WTC11 (cell line): Measurements from ENCODE around the gene MYL7. TPM values are rescaled to one million over a fixed set of nuclear protein-coding genes. Genes with fewer than 3 reads are reported as not detected.

Source experiments
- ATAC-seq: fragments of 200-7000 bp; cut with Tn5 transposase; 2 replicates; pipeline ENCODE4 v1.10.0; 2021; ENCODE audit warnings: mild to moderate bottlenecking, moderate library complexity
- CTCF ChIA-PET: fragments of 300-600 bp; sonication (Branson Sonifier 250); formaldehyde crosslinking; loops from one replicate; lab custom pipeline; 2021; ENCODE audit warnings: antibody characterized with exemption; lab: Charles Lee
- POLR2A ChIA-PET: fragments of 350-600 bp; sonication (Branson Sonifier 250); formaldehyde crosslinking; loops from one replicate; lab custom pipeline; 2021; ENCODE audit warnings: antibody characterized with exemption; lab: Charles Lee
- DNase-seq: peaks from one replicate; pipeline ENCODE4 v3.0.0; 2021; ENCODE audit warnings: low spot score
- H3K27ac Mint-ChIP-seq: 2 replicates; pipeline ENCODE4 v1.8.0; 2021; ENCODE audit warnings: mixed read lengths
- H3K27me3 Mint-ChIP-seq: 2 replicates; pipeline ENCODE4 v1.8.0; 2021; ENCODE audit warnings: low read depth, mild to moderate bottlenecking, moderate library complexity, mixed read lengths
- H3K36me3 Mint-ChIP-seq: 2 replicates; pipeline ENCODE4 v1.8.0; 2021; ENCODE audit warnings: mixed read lengths
- H3K4me1 Mint-ChIP-seq: 2 replicates; pipeline ENCODE4 v1.8.0; 2022; ENCODE audit warnings: mixed read lengths
- H3K4me3 Mint-ChIP-seq: 2 replicates; pipeline ENCODE4 v1.8.0; 2021; ENCODE audit warnings: mild to moderate bottlenecking, moderate library complexity, mixed read lengths
- H3K9me3 Mint-ChIP-seq: 2 replicates; pipeline ENCODE4 v1.8.0; 2021; ENCODE audit warnings: mixed read lengths
- ATF1 ChIP-seq: sonication (generic); formaldehyde crosslinking; IDR thresholded peaks from 2 replicates; pipeline ENCODE4 v1.8.1; 2023; ENCODE audit warnings: mild to moderate bottlenecking, moderate library complexity, missing genetic modification reagents
- ATF6 ChIP-seq: sonication (generic); formaldehyde crosslinking; IDR thresholded peaks from 2 replicates; pipeline ENCODE4 v1.8.1; 2023; ENCODE audit warnings: mild to moderate bottlenecking, missing genetic modification reagents
- E2F4 ChIP-seq: sonication (generic); formaldehyde crosslinking; IDR thresholded peaks from 2 replicates; pipeline ENCODE4 v1.8.1; 2022; ENCODE audit warnings: low read depth, mild to moderate bottlenecking, moderate library complexity, missing genetic modification reagents, borderline replicate concordance
- ELF4 ChIP-seq: sonication (generic); formaldehyde crosslinking; IDR thresholded peaks from 2 replicates; pipeline ENCODE4 v1.8.1; 2022; ENCODE audit warnings: low read depth, mild to moderate bottlenecking, moderate library complexity, missing genetic modification reagents
- FOXK1 ChIP-seq: sonication (generic); formaldehyde crosslinking; IDR thresholded peaks from 2 replicates; pipeline ENCODE4 v1.8.0; 2022; ENCODE audit warnings: mild to moderate bottlenecking, moderate library complexity, missing genetic modification reagents
- GABPB1 ChIP-seq: sonication (generic); formaldehyde crosslinking; IDR thresholded peaks from 2 replicates; pipeline ENCODE4 v1.8.1; 2023; ENCODE audit warnings: mild to moderate bottlenecking, missing genetic modification reagents
- MAX ChIP-seq: sonication (generic); formaldehyde crosslinking; IDR thresholded peaks from 2 replicates; pipeline ENCODE4 v1.8.0; 2022; ENCODE audit warnings: mild to moderate bottlenecking, missing genetic modification reagents
- MLX ChIP-seq: sonication (generic); formaldehyde crosslinking; IDR thresholded peaks from 2 replicates; pipeline ENCODE4 v1.8.1; 2023; ENCODE audit warnings: mild to moderate bottlenecking, missing genetic modification reagents, moderate library complexity
- MXD4 ChIP-seq: fragments of 250-450 bp; sonication (Bioruptor Pico); IDR thresholded peaks from 2 replicates; pipeline ENCODE4 v1.8.0; 2021; ENCODE audit warnings: mild to moderate bottlenecking, moderate library complexity, borderline replicate concordance
- PRRX2 ChIP-seq: fragments of 250-450 bp; sonication (Bioruptor Pico); IDR thresholded peaks from 2 replicates; pipeline ENCODE4 v1.8.0; 2021; ENCODE audit warnings: mild to moderate bottlenecking
- RELA ChIP-seq: sonication (generic); formaldehyde crosslinking; IDR thresholded peaks from 2 replicates; pipeline ENCODE4 v1.8.1; 2022; ENCODE audit warnings: missing genetic modification reagents, mild to moderate bottlenecking, borderline replicate concordance
- SMAD3 ChIP-seq: sonication (generic); formaldehyde crosslinking; IDR thresholded peaks from 2 replicates; pipeline ENCODE4 v1.8.0; 2022; ENCODE audit warnings: missing genetic modification reagents, mild to moderate bottlenecking, borderline replicate concordance
- SOX15 ChIP-seq: fragments of 250-450 bp; sonication (Bioruptor Pico); IDR thresholded peaks from 2 replicates; pipeline ENCODE4 v1.9.0; 2021; ENCODE audit warnings: mild to moderate bottlenecking
- ZMAT4 ChIP-seq: fragments of 250-450 bp; sonication (Bioruptor Pico); IDR thresholded peaks from 2 replicates; pipeline ENCODE4 v1.9.0; 2021; ENCODE audit warnings: mild to moderate bottlenecking
- ZNF138 ChIP-seq: sonication (generic); formaldehyde crosslinking; conservative IDR thresholded peaks from 2 replicates; pipeline ENCODE4 v1.8.1; 2022; ENCODE audit warnings: mild to moderate bottlenecking, moderate library complexity, missing genetic modification reagents
- ZNF423 ChIP-seq: fragments of 250-450 bp; sonication (Bioruptor Pico); IDR thresholded peaks from 2 replicates; pipeline ENCODE4 v2.1.2; 2022; ENCODE audit warnings: mild to moderate bottlenecking, moderate library complexity
- ZNF512 ChIP-seq: sonication (generic); formaldehyde crosslinking; IDR thresholded peaks from 2 replicates; pipeline ENCODE4 v1.8.1; 2022; ENCODE audit warnings: missing genetic modification reagents, borderline replicate concordance
- total RNA-seq: library from RNA; stranded (reverse); gene quantifications from 3 replicates; pipeline ENCODE4 v1.2.3, GENCODE V29; 2021

Gene MYL7
- total RNA-seq, 1 experiment from 2014 or later: 0.90 TPM

GRCh38 chr7:44114586-44115310 lies 26.4 kb downstream of the MYL7 start:
- no peak for DNase-seq
- no peak for ATAC-seq
- ChIA-PET POLR2A (interaction anchor here (1.0 kb wide), 1 partner anchor 9 kb away, joined by 3 read pairs; the partner anchor contains the start of gene POLD2), CTCF (interaction anchor here (1.7 kb wide), 1 partner anchor 9 kb away, joined by 4 read pairs; no protein-coding TSS in a partner anchor)
- Mint-ChIP-seq H3K36me3 (peaks cover 34% of the 10 kb centered on the region), H3K4me3 (no peak overlapping the region), H3K4me1 (0 out of 2 replicates have a peak, but pooled peaks cover 2% of the 10 kb centered on the region), H3K27ac (no peak overlapping the region), H3K27me3 (no peaks in the 10 kb centered on the region), H3K9me3 (no peaks in the 10 kb centered on the region)
- TF ChIP-seq ELF4 (CRISPR knock-in tag) (no peak), RELA (CRISPR knock-in tag) (no peak), MLX (CRISPR knock-in tag) (no peak), ZNF423 (no peak), ZMAT4 (CRISPR knock-in tag) (no peak), ATF6 (CRISPR knock-in tag) (no peak), ZNF512 (CRISPR knock-in tag) (no peak), PRRX2 (CRISPR knock-in tag) (no peak), SOX15 (CRISPR knock-in tag) (no peak), SMAD3 (no peak), MAX (CRISPR knock-in tag) (no peak), FOXK1 (no peak), ATF1 (CRISPR knock-in tag) (no peak), E2F4 (no peak)

GRCh38 chr7:44113764-44114354 lies 27.3 kb downstream of the MYL7 start:
- H3K36me3 Mint-ChIP-seq: peaks cover 25% of the 10 kb centered on the region
- no peak overlapping the region for H3K27ac Mint-ChIP-seq
- H3K4me1 Mint-ChIP-seq: 0 out of 2 replicates have a peak, but pooled peaks cover 2% of the 10 kb centered on the region
- no peaks in the 10 kb centered on the region for H3K27me3 Mint-ChIP-seq
- TF ChIP-seq MXD4 (CRISPR knock-in tag) (no peak), GABPB1 (CRISPR knock-in tag) (no peak), SOX15 (CRISPR knock-in tag) (no peak), ZNF138 (no peak)
- POLR2A ChIA-PET: interaction anchor here (1.0 kb wide), 1 partner anchor 10 kb away, joined by 3 read pairs; the partner anchor contains the start of gene POLD2
- DNase-seq (no peak), ATAC-seq (no peak)
- H3K9me3 Mint-ChIP-seq: no peaks in the 10 kb centered on the region
- H3K4me3 Mint-ChIP-seq: no peak overlapping the region
- CTCF ChIA-PET: no interaction called here
